ENCODE measurements around the gene IL17RE.

IL17RE gene

GRCh38 chr3:9859530-9860025, 43.1 kb upstream of the IL17RE start:
- Histone ChIP-seq H3K27ac (ENCODE audit: low read depth, low read length) (no peak overlapping the region), H3F3A (ENCODE audit: control insufficient read depth, insufficient read depth) (no peaks in the 10 kb centered on the region), H3K36me3 (ENCODE audit: control insufficient read depth, low read length) (no peaks in the 10 kb centered on the region), H3K9me3 (ENCODE audit: control insufficient read depth, insufficient read depth, low read length) (no peaks in the 10 kb centered on the region), H3K4me3 (ENCODE audit: low read length) (no peak overlapping the region), H3K4me1 (ENCODE audit: control insufficient read depth, low read length) (no peaks in the 10 kb centered on the region), H3K9me2 (replicated peaks; ENCODE audit: control insufficient read depth, low read length) (no peaks in the 10 kb centered on the region), H3K79me2 (ENCODE audit: control insufficient read depth, low read length) (no peaks in the 10 kb centered on the region), H3K27me3 (ENCODE audit: control insufficient read depth, low read length) (peaks cover 7% of the 10 kb centered on the region), H4K20me1 (ENCODE audit: control insufficient read depth, insufficient read depth, low read depth, low read length) (no peaks in the 10 kb centered on the region), H3K4me2 (ENCODE audit: low read length) (no peak overlapping the region)
- TF ChIP-seq EZH2phosphoT487 (IDR thresholded peaks at IDR 0.05; ENCODE audit: borderline replicate concordance, low read length) (no peak), CTCF (IDR thresholded peaks at IDR 0.05; ENCODE audit: low read depth, low read length, poor library complexity, severe bottlenecking) (no peak)

DNA sequence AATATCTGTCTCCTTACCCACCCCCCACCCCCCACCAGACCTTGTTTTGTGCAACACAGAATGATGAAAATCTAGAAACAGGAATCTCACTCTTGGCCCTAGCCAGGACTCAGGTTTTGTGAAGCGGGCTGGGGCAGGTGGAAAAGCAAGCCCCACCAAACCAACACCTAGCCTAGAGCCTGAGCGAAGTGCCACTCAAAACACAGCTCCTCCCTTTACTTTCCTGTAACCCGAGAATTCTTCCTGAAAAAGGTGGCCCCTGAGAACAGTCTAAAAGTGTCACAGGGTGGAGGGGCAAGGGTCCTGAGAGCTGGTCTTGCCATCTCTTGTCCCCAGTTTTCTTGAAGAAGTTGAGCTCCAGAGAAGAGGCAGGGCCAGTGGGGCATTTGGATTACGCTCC, 41.4 kb upstream of the IL17RE start:
- Histone ChIP-seq H3F3A (ENCODE audit: control insufficient read depth, insufficient read depth) (no peaks in the 10 kb centered on the region), H3K4me1 (ENCODE audit: control insufficient read depth, low read length) (no peaks in the 10 kb centered on the region), H3K79me2 (ENCODE audit: control insufficient read depth, low read length) (no peaks in the 10 kb centered on the region), H3K27ac (ENCODE audit: low read depth, low read length) (no peak overlapping the region), H3K9me2 (replicated peaks; ENCODE audit: control insufficient read depth, low read length) (no peaks in the 10 kb centered on the region), H3K9me3 (ENCODE audit: control insufficient read depth, insufficient read depth, low read length) (no peaks in the 10 kb centered on the region), H3K36me3 (ENCODE audit: control insufficient read depth, low read length) (no peaks in the 10 kb centered on the region), H3K4me2 (ENCODE audit: low read length) (no peak overlapping the region), H3K27me3 (ENCODE audit: control insufficient read depth, low read length) (peaks cover 7% of the 10 kb centered on the region), H4K20me1 (ENCODE audit: control insufficient read depth, insufficient read depth, low read depth, low read length) (no peaks in the 10 kb centered on the region), H3K4me3 (ENCODE audit: low read length) (no peak overlapping the region)
- no peak for TF ChIP-seq EZH2phosphoT487 (IDR thresholded peaks at IDR 0.05; ENCODE audit: borderline replicate concordance, low read length)
- TF ChIP-seq CTCF (IDR thresholded peaks at IDR 0.05; ENCODE audit: low read depth, low read length, poor library complexity, severe bottlenecking) = no peak

GRCh38 chr3:9861626-9862130, 41.0 kb upstream of the IL17RE start:
- Histone ChIP-seq H3K4me3 (ENCODE audit: low read length) (no peak overlapping the region), H3K9me2 (replicated peaks; ENCODE audit: control insufficient read depth, low read length) (no peaks in the 10 kb centered on the region), H3K4me2 (ENCODE audit: low read length) (no peak overlapping the region), H4K20me1 (ENCODE audit: control insufficient read depth, insufficient read depth, low read depth, low read length) (no peaks in the 10 kb centered on the region), H3F3A (ENCODE audit: control insufficient read depth, insufficient read depth) (no peaks in the 10 kb centered on the region), H3K36me3 (ENCODE audit: control insufficient read depth, low read length) (no peaks in the 10 kb centered on the region), H3K4me1 (ENCODE audit: control insufficient read depth, low read length) (no peaks in the 10 kb centered on the region), H3K27ac (ENCODE audit: low read depth, low read length) (no peak overlapping the region), H3K9me3 (ENCODE audit: control insufficient read depth, insufficient read depth, low read length) (no peaks in the 10 kb centered on the region), H3K27me3 (ENCODE audit: control insufficient read depth, low read length) (peaks cover 7% of the 10 kb centered on the region), H3K79me2 (ENCODE audit: control insufficient read depth, low read length) (no peaks in the 10 kb centered on the region)
- no peak for TF ChIP-seq CTCF (IDR thresholded peaks at IDR 0.05; ENCODE audit: low read depth, low read length, poor library complexity, severe bottlenecking)
- TF ChIP-seq EZH2phosphoT487 (IDR thresholded peaks at IDR 0.05; ENCODE audit: borderline replicate concordance, low read length) = no peak
